ENCODE measurements around the gene CMSS1.

DNA sequence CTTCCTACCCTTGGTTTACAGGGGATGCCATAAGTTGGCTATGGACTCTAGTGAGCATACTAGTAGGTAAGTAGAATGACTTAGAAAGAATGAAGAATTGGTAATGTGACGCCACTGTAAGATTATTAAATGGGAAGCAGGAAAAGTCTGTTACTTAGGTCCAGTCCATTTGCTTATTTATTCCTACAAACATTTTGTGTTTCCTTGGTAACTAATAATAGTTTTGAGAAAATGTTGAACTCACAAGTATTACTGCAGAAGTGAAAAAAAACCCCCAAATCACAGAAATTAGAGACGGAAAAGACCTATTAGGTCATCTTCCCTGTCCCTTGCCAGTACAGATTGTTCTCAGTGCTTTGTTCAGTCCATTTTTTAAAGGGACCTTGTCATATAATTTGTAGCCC lies 63.5 kb downstream of the CMSS1 start:
- TF ChIP-seq CTCF (IDR thresholded peaks at IDR 0.05) (no peak), POLR2A (IDR thresholded peaks at IDR 0.05) (no peak)

Measured in uterus (tissue), 2 donors.